C4-2B (cell line): Measurements from ENCODE around the gene JPT2.

ENCODE experiments used
- ZFX ChIP-seq: fragments of 450-650 bp; IDR thresholded peaks from 2 replicates; pipeline ENCODE4 v1.6.1; 2017
- TF ChIP-seq, protein P1 (sequence below): fragments of 450-650 bp; conservative IDR thresholded peaks from 2 replicates; pipeline ENCODE4 v1.5.1; 2017; ENCODE audit warnings: mild to moderate bottlenecking

DNA sequence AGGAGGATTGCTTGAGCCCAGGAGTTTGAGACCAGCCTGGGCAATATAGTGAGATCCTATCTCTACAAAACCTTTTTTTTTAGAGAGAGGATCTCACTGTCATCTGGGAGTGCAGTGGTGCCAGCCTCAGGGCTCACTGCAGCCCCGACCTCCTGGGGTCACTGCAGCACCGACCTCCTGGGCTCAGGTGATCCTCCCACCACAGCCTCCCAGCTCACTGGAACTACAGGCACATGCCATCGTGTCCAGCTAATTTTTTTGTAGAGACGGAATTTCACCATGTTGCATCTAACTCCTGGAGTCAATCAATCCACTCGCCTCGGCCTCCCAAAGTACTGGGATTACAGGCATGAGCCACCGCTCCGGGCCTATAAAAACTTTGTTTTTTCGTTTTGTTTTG, 43.3 kb downstream of the JPT2 start:
- TF ChIP-seq, protein P1, sequence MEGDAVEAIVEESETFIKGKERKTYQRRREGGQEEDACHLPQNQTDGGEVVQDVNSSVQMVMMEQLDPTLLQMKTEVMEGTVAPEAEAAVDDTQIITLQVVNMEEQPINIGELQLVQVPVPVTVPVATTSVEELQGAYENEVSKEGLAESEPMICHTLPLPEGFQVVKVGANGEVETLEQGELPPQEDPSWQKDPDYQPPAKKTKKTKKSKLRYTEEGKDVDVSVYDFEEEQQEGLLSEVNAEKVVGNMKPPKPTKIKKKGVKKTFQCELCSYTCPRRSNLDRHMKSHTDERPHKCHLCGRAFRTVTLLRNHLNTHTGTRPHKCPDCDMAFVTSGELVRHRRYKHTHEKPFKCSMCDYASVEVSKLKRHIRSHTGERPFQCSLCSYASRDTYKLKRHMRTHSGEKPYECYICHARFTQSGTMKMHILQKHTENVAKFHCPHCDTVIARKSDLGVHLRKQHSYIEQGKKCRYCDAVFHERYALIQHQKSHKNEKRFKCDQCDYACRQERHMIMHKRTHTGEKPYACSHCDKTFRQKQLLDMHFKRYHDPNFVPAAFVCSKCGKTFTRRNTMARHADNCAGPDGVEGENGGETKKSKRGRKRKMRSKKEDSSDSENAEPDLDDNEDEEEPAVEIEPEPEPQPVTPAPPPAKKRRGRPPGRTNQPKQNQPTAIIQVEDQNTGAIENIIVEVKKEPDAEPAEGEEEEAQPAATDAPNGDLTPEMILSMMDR, result no peak
- TF ChIP-seq ZFX, result no peak
